K562 (cell line): ENCODE measurements around the gene IGF2R. TPM values are rescaled to one million over a fixed set of nuclear protein-coding genes. Genes with fewer than 3 reads are reported as not detected.
A peak's percentile ranks its signal among the peaks of the same experiment; 100 is the strongest.

Source experiments
- ATAC-seq: fragments of 200-7000 bp; cut with Tn5 transposase; 3 replicates; pipeline ENCODE4 v1.9.1; 2020; ENCODE audit warnings: moderate library complexity
- BruUV-seq: library from RNA; stranded (reverse); fragments of 400-500 nt; replicated peaks from 2 replicates; lab custom pipeline; 2021; lab: Mats Ljungman, UMichigan
- CTCF ChIA-PET: fragments of 300-600 bp; formaldehyde crosslinking; extraction: SDS; loops from one replicate; lab custom pipeline; 2021; ENCODE audit warnings: low intra/inter-chr PET ratio; lab: Yijun Ruan, JAX
- POLR2A ChIA-PET: fragments of 300-600, 350-650 bp; sonication (Branson Sonifier 250); formaldehyde crosslinking; extraction: SDS; loops from one replicate; lab custom pipeline; 2021; ENCODE audit warnings: antibody characterized with exemption, inconsistent platforms; lab: Yijun Ruan, JAX
- DNase-seq, 4 experiments: peaks; one replicate each; pipeline versions ENCODE4 v3.0.0 to v3.0.0-alpha.2; 2011 to 2018; ENCODE audit warnings: low spot score in 3 of 4, mixed read lengths in 3 of 4; ENCODE audit errors: extremely low read depth in 1 of 4
- FAIRE-seq: peaks from 2 replicates; lab custom pipeline; 2011; peaks lifted over from hg19 to GRCh38; lab: Jason Lieb, UNC
- H2AFZ ChIP-seq: 2 replicates; pipeline ENCODE4 v1.6.0; 2011; ENCODE audit warnings: low read depth, low read length, control low read depth, inconsistent platforms
- H3K27ac ChIP-seq: fragments of 200-600 bp; 3 replicates; pipeline ENCODE4 v1.8.0; 2011; ENCODE audit warnings: low read depth, mild to moderate bottlenecking, control low read depth, inconsistent platforms, low read length, moderate library complexity, mixed read lengths; ENCODE audit errors: extremely low read depth
- H3K27me3 ChIP-seq, 2 experiments: fragments of 300-600 bp in 1 of 2; 2 replicates in 1 of 2; 3 replicates in 1 of 2; pipeline versions ENCODE4 v1.6.0 to v1.8.0; 2011; ENCODE audit warnings: inconsistent platforms in 2 of 2, low read length in 2 of 2, mild to moderate bottlenecking in 1 of 2, mixed read lengths in 1 of 2, moderate library complexity in 1 of 2; ENCODE audit not compliant: control insufficient read depth in 2 of 2, insufficient read depth in 2 of 2
- H3K36me3 ChIP-seq: fragments of 300-600 bp; 3 replicates; pipeline ENCODE4 v1.8.0; 2011; ENCODE audit warnings: mild to moderate bottlenecking, low read length, inconsistent platforms; ENCODE audit not compliant: control insufficient read depth, insufficient read depth
- H3K4me1 ChIP-seq, 2 experiments: fragments of 200-600 bp in 1 of 2; replicated peaks in 1 of 2; 2 replicates in 1 of 2; 3 replicates in 1 of 2; pipeline versions ENCODE4 v1.5.1 to v1.8.0; 2011; ENCODE audit warnings: inconsistent platforms in 2 of 2, low read length in 2 of 2, mild to moderate bottlenecking in 1 of 2, mixed read lengths in 1 of 2, moderate library complexity in 1 of 2; ENCODE audit not compliant: control insufficient read depth in 2 of 2, insufficient read depth in 2 of 2
- H3K4me2 ChIP-seq: 2 replicates; pipeline ENCODE4 v1.6.1; 2011; ENCODE audit warnings: low read length, control low read depth, inconsistent platforms, mixed read lengths; ENCODE audit not compliant: insufficient read depth
- H3K4me3 ChIP-seq: fragments of 200-600 bp; sonication (generic), shearing (Covaris generic); 2 replicates; pipeline ENCODE4 v1.5.1; 2016; ENCODE audit warnings: control low read depth, inconsistent platforms
- H3K79me2 ChIP-seq: fragments of 200-600 bp; 3 replicates; pipeline ENCODE4 v1.8.0; 2011; ENCODE audit warnings: low read length, inconsistent platforms; ENCODE audit not compliant: control insufficient read depth, insufficient read depth
- H3K9ac ChIP-seq, 2 experiments: 2 replicates each; pipeline versions ENCODE4 v1.6.0 to v1.6.1; 2011; ENCODE audit warnings: low read depth in 2 of 2, low read length in 2 of 2, control low read depth in 1 of 2, inconsistent platforms in 1 of 2, mild to moderate bottlenecking in 1 of 2, mixed read lengths in 1 of 2; ENCODE audit not compliant: insufficient read depth in 1 of 2
- H3K9me1 ChIP-seq: one replicate; pipeline ENCODE4 v1.6.0; 2011; ENCODE audit warnings: inconsistent platforms, mild to moderate bottlenecking, low read length, moderate library complexity; ENCODE audit not compliant: control insufficient read depth, insufficient read depth
- H3K9me3 ChIP-seq: replicated peaks from 2 replicates; pipeline ENCODE4 v1.5.1; 2011; ENCODE audit warnings: low read depth, low read length, inconsistent platforms; ENCODE audit not compliant: control insufficient read depth, insufficient read depth
- H4K20me1 ChIP-seq: replicated peaks from 2 replicates; pipeline ENCODE4 v1.6.1; 2011; ENCODE audit warnings: low read length, inconsistent platforms, mixed read lengths; ENCODE audit not compliant: control insufficient read depth, insufficient read depth
- ETV1 ChIP-seq: fragments of 450-650 bp; conservative IDR thresholded peaks from 2 replicates; pipeline ENCODE4 v1.6.1; 2016; ENCODE audit warnings: missing genetic modification characterization, control low read depth, low read depth, missing compliant biosample characterization
- FOXJ2 ChIP-seq: fragments of 200-800 bp; sonication (Bioruptor generic); IDR thresholded peaks from 2 replicates; pipeline ENCODE4 v1.6.1; 2016; ENCODE audit warnings: missing genetic modification characterization, missing compliant biosample characterization
- GABPA ChIP-seq: fragments of 200-800 bp; sonication (Bioruptor generic); conservative IDR thresholded peaks from 2 replicates; pipeline ENCODE4 v1.6.1; 2016; ENCODE audit warnings: low read depth, missing genetic modification characterization, missing compliant biosample characterization
- GTF2F1 ChIP-seq: IDR thresholded peaks from 2 replicates; pipeline ENCODE4 v1.6.1; 2011; ENCODE audit warnings: low read depth, low read length, improper control_type of control experiment
- SIN3A ChIP-seq, 2 experiments: fragments of 150-350 bp in 1 of 2; IDR thresholded peaks; 2 replicates each; pipeline ENCODE4 v1.6.1; 2011 to 2016; ENCODE audit warnings: borderline replicate concordance in 2 of 2, low read depth in 2 of 2, low read length in 2 of 2, mild to moderate bottlenecking in 2 of 2, moderate library complexity in 2 of 2; ENCODE audit not compliant: control insufficient read depth in 1 of 2
- SMARCA4 ChIP-seq: fragments of 450-650 bp; IDR thresholded peaks from 2 replicates; pipeline ENCODE4 v1.6.1; 2016
- SP2 ChIP-seq: IDR thresholded peaks from 2 replicates; pipeline ENCODE4 v1.6.1; 2011; ENCODE audit warnings: mild to moderate bottlenecking, low read depth, low read length, moderate library complexity; ENCODE audit not compliant: poor library complexity, severe bottlenecking; ENCODE audit errors: extremely low read depth
- ZBTB43 ChIP-seq: sonication (generic); formaldehyde crosslinking; IDR thresholded peaks from 2 replicates; pipeline ENCODE4 v1.8.0; 2023; ENCODE audit warnings: mild to moderate bottlenecking, missing genetic modification reagents
- ZNF398 ChIP-seq: fragments of 250-450 bp; sonication (Bioruptor Pico); IDR thresholded peaks from 2 replicates; pipeline ENCODE4 v1.8.0; 2021; ENCODE audit warnings: moderate library complexity, mild to moderate bottlenecking, inconsistent platforms
- ZNF644 ChIP-seq: fragments of 200-800 bp; sonication (Bioruptor generic); IDR thresholded peaks from 2 replicates; pipeline ENCODE4 v1.6.1; 2016; ENCODE audit warnings: low read depth, missing genetic modification characterization, missing compliant biosample characterization
- ZNF655 ChIP-seq: fragments of 250-450 bp; sonication (Bioruptor Pico); IDR thresholded peaks from 2 replicates; pipeline ENCODE4 v1.5.0; 2021
- WGBS: fragments of 100-300 bp; shearing (Covaris generic); methylation state at CpG from one replicate; pipeline ENCODE4 v1.1.6; 2016; ENCODE audit warnings: low coverage, mixed read lengths; ENCODE audit not compliant: insufficient coverage; ENCODE audit errors: missing lambda C conversion rate; 5-methylcytosine and 5-hydroxymethylcytosine counted together
- in situ Hi-C: fragments of 300-500 bp; cut with MboI; formaldehyde crosslinking; loops from 4 replicates; pipeline ENCODE4 v1.15.0; 2018; ENCODE audit warnings: inconsistent platforms, mixed read lengths
- intact Hi-C: fragments of 100-400 bp; cut with micrococcal nuclease; formaldehyde crosslinking; loops from 2 replicates; pipeline ENCODE4 v1.14.2; 2022
- polyA plus RNA-seq, 8 experiments: library from polyadenylated mRNA; depleted of rRNA in 4 of 8; stranded (reverse) in 5 of 8; unstranded in 3 of 8; fragments of >200 nt; fragmentation: Nextera tagmentation in 2 of 8; fragmentation: Illumina TruSeq in 1 of 8; extraction: Ambion mirVana in 2 of 8; extraction: Trizol in 1 of 8; gene quantifications; 2 replicates each; pipeline versions ENCODE4 v1.2.1 to v1.2.3, GENCODE V29; 2011 to 2014; ENCODE audit warnings: inconsistent platforms in 1 of 8, missing spikeins in 1 of 8
- total RNA-seq, 7 experiments: library from RNA; depleted of rRNA in 6 of 7; stranded (reverse); fragments of >200 nt in 6 of 7; fragmentation: Illumina TruSeq in 2 of 7; extraction: Trizol in 2 of 7; gene quantifications; 2 replicates each; pipeline versions ENCODE4 v1.2.1 to v1.2.3, GENCODE V29; 2011 to 2021; ENCODE audit warnings: low replicate concordance in 1 of 7

IGF2R gene
- total and polyA plus RNA-seq, 9 of the 15 experiments (the other 6 are each of a cell fraction or from before 2014, with no cell fraction given) = 3.5 to 92.3 (median 34.5) TPM

- peak; percentile 24; the same call in 1 of the 2 replicates for TF ChIP-seq ZNF644 (tag)
- TF ChIP-seq GTF2F1 = no peak
- no peak for TF ChIP-seq SIN3A (IDR thresholded peaks at IDR 0.05; ENCODE audit: borderline replicate concordance in 2 of 2, control insufficient read depth in 1 of 2, low read depth in 2 of 2, low read length in 2 of 2)
- TF ChIP-seq ZNF655 (CRISPR knock-in tag) = no peak
- no peak for TF ChIP-seq SP2
- TF ChIP-seq ETV1 = no peak; the same call in 1 of the 2 replicates
These were observed 20.1 kb downstream of the IGF2R start (continued) for GRCh38 chr6:159988983-159989454.

GRCh38 chr6:159989492-159990480 lies 20.9 kb downstream of the IGF2R start:
- H3K9me3 ChIP-seq = 0 out of 2 replicates have a peak, but pooled peaks cover 3% of the 10 kb centered on the region
- WGBS = 4% methylated on average over 10 of the region's 10 CpGs
- peak overlapping the region in 1 of 2 experiments; percentile 79; a peak in 3 of 4 replicates for H3K9ac ChIP-seq
- BruUV-seq = no TSS peak
- FAIRE-seq (peak; percentile 64), ATAC-seq (peak; percentile 72), DNase-seq (peak in 1 of 4 experiments; percentile 75)
- CTCF ChIA-PET = no interaction called here
- H3K4me2 ChIP-seq = peak overlapping the region; percentile 80
- peaks cover 100% of the 10 kb centered on the region for H3K79me2 ChIP-seq
- peaks cover 34% of the 10 kb centered on the region for H3K36me3 ChIP-seq
- H4K20me1 ChIP-seq = peaks cover 12% of the 10 kb centered on the region
- intact Hi-C loops = no loop called here
- no peak overlapping the region for H2AFZ ChIP-seq
- POLR2A ChIA-PET = interaction anchor here (0.6 to 6.5 kb wide), 11 partner anchors 10 to 263 kb away, joined by 3 to 72 read pairs (median 5); partner anchors contain the start of genes MRPL18, TCP1 and WTAP
- H3K4me3 ChIP-seq = peak overlapping the region; percentile 1; the same call in 1 of the 2 replicates
- H3K4me1 ChIP-seq = peaks cover 27 to 46% of the 10 kb centered on the region in 2 experiments
- peak overlapping the region; percentile 97 for H3K27ac ChIP-seq
- in situ Hi-C loops = no loop called here
- no peaks in the 10 kb centered on the region for H3K9me1 ChIP-seq
- H3K27me3 ChIP-seq = no peaks in the 10 kb centered on the region
- TF ChIP-seq GABPA (tag) (0 out of 2 replicates have a peak, but pooled peaks have one; percentile 10), ZBTB43 (CRISPR knock-in tag) (no peak), ZNF398 (CRISPR knock-in tag) (no peak), FOXJ2 (tag) (peak; percentile 0; the same call in 1 of the 2 replicates), SMARCA4 (peak; percentile 84)
